Measurements from ENCODE around the gene PML.

Gene PML

DNA sequence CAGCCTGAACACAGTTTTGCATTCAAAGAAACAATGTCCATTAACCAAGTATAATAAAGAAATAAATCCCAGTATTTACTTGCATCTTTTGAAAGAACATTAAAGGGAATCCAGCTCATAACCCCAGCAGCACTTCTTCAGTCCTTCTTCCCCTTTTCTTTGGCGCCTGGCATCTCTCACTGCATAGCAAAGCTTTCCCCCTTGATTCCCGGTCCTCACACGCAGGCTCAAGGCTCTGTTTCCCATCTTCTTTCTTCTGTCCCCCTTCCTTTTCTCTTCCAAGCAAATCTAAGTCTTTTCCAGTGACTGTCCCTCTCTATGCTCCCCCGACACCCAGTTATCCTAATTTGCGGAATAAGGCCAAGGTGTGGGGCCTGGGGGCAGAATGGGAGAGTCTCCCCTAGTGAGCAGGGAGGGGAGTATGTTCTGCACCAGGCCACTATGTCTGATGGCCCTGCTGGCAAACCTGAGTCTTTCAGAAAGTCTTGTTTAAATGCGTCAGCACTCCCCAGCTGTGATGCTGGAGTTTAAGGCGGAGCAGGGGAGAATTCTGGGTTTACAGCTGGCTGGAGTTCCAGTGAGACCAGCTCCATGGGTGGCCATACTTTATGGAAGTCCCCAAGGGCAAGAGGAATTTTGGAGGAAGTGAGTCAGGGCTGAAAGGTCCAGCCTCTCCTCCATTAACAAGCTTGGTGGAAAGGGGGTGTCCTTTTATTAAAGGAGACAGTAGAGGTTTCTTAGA lies 45.8 kb downstream of the PML start:
- no peak overlapping the region for H3K4me3 ChIP-seq (replicated peaks; ENCODE audit: insufficient read depth, low read length)
- H3K27me3 ChIP-seq (ENCODE audit: insufficient read depth, poor library complexity, severe bottlenecking): no peaks in the 10 kb centered on the region
- TF ChIP-seq SPI1 (IDR thresholded peaks at IDR 0.05; ENCODE audit: borderline replicate concordance, low read depth): no peak
- H3K27ac ChIP-seq (replicated peaks): no peak overlapping the region
- no peak for DNase-seq (ENCODE audit: low read depth in 1 of 2, low spot score in 1 of 2)

DNA sequence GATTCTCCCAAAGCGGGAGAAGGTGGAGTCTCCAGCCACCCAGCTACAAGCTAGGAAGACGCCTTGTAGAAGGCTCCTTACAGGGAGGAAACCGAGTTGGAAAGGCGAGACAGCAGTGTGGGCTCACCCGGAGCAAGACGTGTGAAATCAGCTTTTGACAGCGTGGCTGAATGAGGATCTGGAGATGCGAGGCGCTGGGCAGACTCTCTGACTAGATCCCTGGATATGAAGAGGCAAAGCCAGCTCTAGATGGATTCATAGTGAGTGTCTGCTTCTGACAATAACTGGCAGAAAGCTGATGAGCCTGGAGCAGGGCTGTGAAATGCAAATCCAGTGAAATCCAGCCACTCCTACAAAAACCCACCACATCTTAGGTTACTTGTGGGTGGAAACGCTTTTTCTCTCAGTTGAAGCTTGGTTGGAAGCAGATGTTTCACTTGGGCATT lies 46.8 kb downstream of the PML start:
- TF ChIP-seq SPI1 (IDR thresholded peaks at IDR 0.05; ENCODE audit: borderline replicate concordance, low read depth): no peak
- TF ChIP-seq, protein P1, sequence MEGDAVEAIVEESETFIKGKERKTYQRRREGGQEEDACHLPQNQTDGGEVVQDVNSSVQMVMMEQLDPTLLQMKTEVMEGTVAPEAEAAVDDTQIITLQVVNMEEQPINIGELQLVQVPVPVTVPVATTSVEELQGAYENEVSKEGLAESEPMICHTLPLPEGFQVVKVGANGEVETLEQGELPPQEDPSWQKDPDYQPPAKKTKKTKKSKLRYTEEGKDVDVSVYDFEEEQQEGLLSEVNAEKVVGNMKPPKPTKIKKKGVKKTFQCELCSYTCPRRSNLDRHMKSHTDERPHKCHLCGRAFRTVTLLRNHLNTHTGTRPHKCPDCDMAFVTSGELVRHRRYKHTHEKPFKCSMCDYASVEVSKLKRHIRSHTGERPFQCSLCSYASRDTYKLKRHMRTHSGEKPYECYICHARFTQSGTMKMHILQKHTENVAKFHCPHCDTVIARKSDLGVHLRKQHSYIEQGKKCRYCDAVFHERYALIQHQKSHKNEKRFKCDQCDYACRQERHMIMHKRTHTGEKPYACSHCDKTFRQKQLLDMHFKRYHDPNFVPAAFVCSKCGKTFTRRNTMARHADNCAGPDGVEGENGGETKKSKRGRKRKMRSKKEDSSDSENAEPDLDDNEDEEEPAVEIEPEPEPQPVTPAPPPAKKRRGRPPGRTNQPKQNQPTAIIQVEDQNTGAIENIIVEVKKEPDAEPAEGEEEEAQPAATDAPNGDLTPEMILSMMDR (IDR thresholded peaks at IDR 0.05; ENCODE audit: insufficient read depth, low read length): no peak
- TF ChIP-seq, protein P2, sequence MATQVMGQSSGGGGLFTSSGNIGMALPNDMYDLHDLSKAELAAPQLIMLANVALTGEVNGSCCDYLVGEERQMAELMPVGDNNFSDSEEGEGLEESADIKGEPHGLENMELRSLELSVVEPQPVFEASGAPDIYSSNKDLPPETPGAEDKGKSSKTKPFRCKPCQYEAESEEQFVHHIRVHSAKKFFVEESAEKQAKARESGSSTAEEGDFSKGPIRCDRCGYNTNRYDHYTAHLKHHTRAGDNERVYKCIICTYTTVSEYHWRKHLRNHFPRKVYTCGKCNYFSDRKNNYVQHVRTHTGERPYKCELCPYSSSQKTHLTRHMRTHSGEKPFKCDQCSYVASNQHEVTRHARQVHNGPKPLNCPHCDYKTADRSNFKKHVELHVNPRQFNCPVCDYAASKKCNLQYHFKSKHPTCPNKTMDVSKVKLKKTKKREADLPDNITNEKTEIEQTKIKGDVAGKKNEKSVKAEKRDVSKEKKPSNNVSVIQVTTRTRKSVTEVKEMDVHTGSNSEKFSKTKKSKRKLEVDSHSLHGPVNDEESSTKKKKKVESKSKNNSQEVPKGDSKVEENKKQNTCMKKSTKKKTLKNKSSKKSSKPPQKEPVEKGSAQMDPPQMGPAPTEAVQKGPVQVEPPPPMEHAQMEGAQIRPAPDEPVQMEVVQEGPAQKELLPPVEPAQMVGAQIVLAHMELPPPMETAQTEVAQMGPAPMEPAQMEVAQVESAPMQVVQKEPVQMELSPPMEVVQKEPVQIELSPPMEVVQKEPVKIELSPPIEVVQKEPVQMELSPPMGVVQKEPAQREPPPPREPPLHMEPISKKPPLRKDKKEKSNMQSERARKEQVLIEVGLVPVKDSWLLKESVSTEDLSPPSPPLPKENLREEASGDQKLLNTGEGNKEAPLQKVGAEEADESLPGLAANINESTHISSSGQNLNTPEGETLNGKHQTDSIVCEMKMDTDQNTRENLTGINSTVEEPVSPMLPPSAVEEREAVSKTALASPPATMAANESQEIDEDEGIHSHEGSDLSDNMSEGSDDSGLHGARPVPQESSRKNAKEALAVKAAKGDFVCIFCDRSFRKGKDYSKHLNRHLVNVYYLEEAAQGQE (IDR thresholded peaks at IDR 0.05; ENCODE audit: insufficient replicate concordance, low read depth): no peak
- TF ChIP-seq GABPA (IDR thresholded peaks at IDR 0.05; ENCODE audit: low read depth): no peak
- TF ChIP-seq POLR2AphosphoS5 (IDR thresholded peaks at IDR 0.05; ENCODE audit: low read depth): no peak
- Histone ChIP-seq H3K4me3 (replicated peaks; ENCODE audit: insufficient read depth, low read length) (no peak overlapping the region), H3K27me3 (ENCODE audit: insufficient read depth, poor library complexity, severe bottlenecking) (no peaks in the 10 kb centered on the region), H3K27ac (replicated peaks) (no peak overlapping the region)
- no peak for DNase-seq (ENCODE audit: low read depth in 1 of 2, low spot score in 1 of 2)

DNA sequence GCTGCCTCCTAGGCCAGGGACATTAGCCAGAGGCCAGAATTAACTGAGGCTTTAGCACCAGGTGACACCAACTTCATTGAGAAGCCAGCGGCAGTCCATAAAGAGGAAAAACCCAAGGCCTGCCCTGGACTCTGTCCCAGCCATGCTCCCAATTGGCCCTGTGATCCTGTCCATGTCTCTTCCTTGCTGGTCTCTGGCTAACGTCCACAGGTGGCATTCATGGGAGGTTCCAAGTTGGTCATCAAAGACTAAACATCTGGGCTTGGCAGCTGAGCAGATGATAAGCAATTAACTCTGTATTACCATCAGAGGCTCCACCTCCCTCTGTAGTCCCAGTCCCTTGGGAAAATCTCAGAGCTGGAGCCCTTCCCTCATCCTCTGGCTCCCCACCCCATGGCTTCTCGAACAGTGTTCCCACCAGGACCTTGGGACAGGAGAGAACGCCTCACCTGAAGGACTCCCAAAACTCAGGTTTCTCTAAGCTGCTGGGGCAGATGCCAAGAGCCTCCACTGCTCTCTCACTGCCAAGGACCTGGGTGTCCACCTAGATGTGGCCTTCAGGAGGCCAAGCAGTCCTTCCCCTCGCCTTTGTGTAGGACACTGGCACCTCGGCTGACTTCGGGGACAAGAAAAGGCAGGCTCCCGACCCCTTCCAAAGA lies 47.4 kb downstream of the PML start:
- Histone ChIP-seq H3K27ac (replicated peaks) (no peak overlapping the region), H3K27me3 (ENCODE audit: insufficient read depth, poor library complexity, severe bottlenecking) (no peaks in the 10 kb centered on the region), H3K4me3 (replicated peaks; ENCODE audit: insufficient read depth, low read length) (no peak overlapping the region)
- TF ChIP-seq POLR2AphosphoS5 (IDR thresholded peaks at IDR 0.05; ENCODE audit: low read depth) (no peak), GABPA (IDR thresholded peaks at IDR 0.05; ENCODE audit: low read depth) (no peak), SPI1 (IDR thresholded peaks at IDR 0.05; ENCODE audit: borderline replicate concordance, low read depth) (no peak)
- TF ChIP-seq, protein P2 (IDR thresholded peaks at IDR 0.05; ENCODE audit: insufficient replicate concordance, low read depth): no peak
- TF ChIP-seq, protein P1 (IDR thresholded peaks at IDR 0.05; ENCODE audit: insufficient read depth, low read length): no peak
- no peak for DNase-seq (ENCODE audit: low read depth in 1 of 2, low spot score in 1 of 2)

DNA sequence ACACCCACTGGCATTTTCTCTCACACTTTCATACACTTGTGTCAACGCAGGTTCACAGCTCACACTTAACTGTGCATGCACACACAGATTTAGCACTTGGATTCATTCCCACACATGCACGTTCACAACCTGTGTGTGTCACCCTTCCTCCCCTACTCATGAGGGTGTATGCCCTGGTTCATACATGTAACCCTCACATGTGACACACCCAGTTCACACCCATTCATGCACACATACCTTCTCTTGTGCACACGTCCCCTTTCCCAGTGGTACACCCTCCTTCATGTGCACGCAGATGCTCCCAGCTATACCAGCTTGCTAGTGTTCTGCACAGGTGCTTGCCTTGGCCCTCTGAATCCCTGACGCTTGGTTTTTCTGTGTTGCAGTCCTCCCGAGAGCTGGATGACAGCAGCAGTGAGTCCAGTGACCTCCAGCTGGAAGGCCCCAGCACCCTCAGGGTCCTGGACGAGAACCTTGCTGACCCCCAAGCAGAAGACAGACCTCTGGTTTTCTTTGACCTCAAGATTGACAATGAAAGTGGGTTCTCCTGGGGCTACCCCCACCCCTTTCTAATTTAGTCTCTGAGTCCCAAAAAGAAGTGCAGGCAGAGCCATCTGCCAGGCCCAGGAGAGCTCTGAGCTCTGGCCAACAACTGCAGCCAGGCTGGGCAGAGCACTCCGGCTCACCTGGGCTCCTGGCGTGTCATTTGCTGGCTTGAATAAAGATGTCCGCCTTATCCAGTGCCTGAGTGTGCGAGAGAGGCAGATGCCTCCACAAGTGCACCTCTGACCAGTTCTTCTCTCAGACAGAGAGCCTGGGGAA lies 48.3 kb downstream of the PML start:
- TF ChIP-seq SPI1 (IDR thresholded peaks at IDR 0.05; ENCODE audit: borderline replicate concordance, low read depth): no peak
- TF ChIP-seq, protein P2 (IDR thresholded peaks at IDR 0.05; ENCODE audit: insufficient replicate concordance, low read depth): no peak
- TF ChIP-seq, protein P1 (IDR thresholded peaks at IDR 0.05; ENCODE audit: insufficient read depth, low read length): no peak
- no peak for TF ChIP-seq POLR2AphosphoS5 (IDR thresholded peaks at IDR 0.05; ENCODE audit: low read depth)
- TF ChIP-seq GABPA (IDR thresholded peaks at IDR 0.05; ENCODE audit: low read depth): no peak
- H3K4me3 ChIP-seq (replicated peaks; ENCODE audit: insufficient read depth, low read length): no peak overlapping the region
- H3K27ac ChIP-seq (replicated peaks): no peak overlapping the region
- no peak for DNase-seq (ENCODE audit: low read depth in 1 of 2, low spot score in 1 of 2)
- H3K27me3 ChIP-seq (ENCODE audit: insufficient read depth, poor library complexity, severe bottlenecking): no peaks in the 10 kb centered on the region
